GM04504 (cell line): ENCODE results near the gene CUL1.

Experiments
- DNase-seq: peaks from one replicate; pipeline ENCODE4 v3.0.0-alpha.2; 2012; ENCODE audit warnings: low read depth

Gene CUL1

GRCh38 chr7:148761499-148762278, 63.0 kb downstream of the CUL1 start:
- DNase-seq: no peak

- DNase-seq: no peak
These were observed 64.9 kb downstream of the CUL1 start for GRCh38 chr7:148763622-148764021.

GRCh38 chr7:148770004-148770403, 71.3 kb downstream of the CUL1 start:
- DNase-seq: no peak

- DNase-seq: peak; percentile 58
These were observed 73.8 kb downstream of the CUL1 start for GRCh38 chr7:148772297-148773089.

GRCh38 chr7:148773334-148773733, 74.6 kb downstream of the CUL1 start:
- no peak for DNase-seq

GRCh38 chr7:148774471-148774870, 75.8 kb downstream of the CUL1 start:
- no peak for DNase-seq

- DNase-seq: no peak
These were observed 84.2 kb downstream of the CUL1 start for GRCh38 chr7:148782757-148783456.

GRCh38 chr7:148783801-148784527, 85.3 kb downstream of the CUL1 start:
- no peak for DNase-seq

- DNase-seq: no peak
These were observed 89.0 kb downstream of the CUL1 start for GRCh38 chr7:148787571-148788295.

- DNase-seq: no peak
These were observed 90.5 kb downstream of the CUL1 start for GRCh38 chr7:148789220-148789619.

- no peak for DNase-seq
These were observed 91.5 kb downstream of the CUL1 start for GRCh38 chr7:148790131-148790726.

- DNase-seq: no peak
These were observed 92.1 kb downstream of the CUL1 start for GRCh38 chr7:148790850-148791249.

- no peak for DNase-seq
These were observed 92.8 kb downstream of the CUL1 start for GRCh38 chr7:148791546-148791945.

- DNase-seq: no peak
These were observed 94.9 kb downstream of the CUL1 start for GRCh38 chr7:148793590-148793989.

GRCh38 chr7:148794476-148794875, 95.8 kb downstream of the CUL1 start:
- no peak for DNase-seq

GRCh38 chr7:148796841-148797240, 98.1 kb downstream of the CUL1 start:
- no peak for DNase-seq

- DNase-seq: no peak
These were observed 101.3 kb downstream of the CUL1 start for GRCh38 chr7:148799893-148800555.

GRCh38 chr7:148800677-148801076, 102.0 kb downstream of the CUL1 start:
- no peak for DNase-seq

GRCh38 chr7:148802101-148802493, 103.4 kb downstream of the CUL1 start:
- no peak for DNase-seq

- DNase-seq: no peak
These were observed 104.4 kb downstream of the CUL1 start for GRCh38 chr7:148803094-148803493.
